ENCODE data around the gene DPM1. TPM values are rescaled to one million over a fixed set of nuclear protein-coding genes. Genes with fewer than 3 reads are reported as not detected.

Gene DPM1
- total RNA-seq, 3 donors from 2014 or later (not counting 1 experiment from before 2014, with no cell fraction given): 21.2 to 26.1 (median 25.6) TPM

- H3K27me3 ChIP-seq (ENCODE audit: control insufficient read depth, insufficient read depth, low read length): no peaks in the 10 kb centered on the region
- Mint-ChIP-seq H3K36me3 (no peaks in the 10 kb centered on the region), H3K27ac (no peak overlapping the region), H3K27me3 (ENCODE audit: low read depth in 2 of 2) (peaks cover 23% of the 10 kb centered on the region in 2 donors), H3K4me3 (no peak overlapping the region), H3K4me1 (no peaks in the 10 kb centered on the region), H3K9me3 (no peaks in the 10 kb centered on the region)
- no peak overlapping the region for H3K27ac ChIP-seq (ENCODE audit: low read length)
- TF ChIP-seq, protein P1, sequence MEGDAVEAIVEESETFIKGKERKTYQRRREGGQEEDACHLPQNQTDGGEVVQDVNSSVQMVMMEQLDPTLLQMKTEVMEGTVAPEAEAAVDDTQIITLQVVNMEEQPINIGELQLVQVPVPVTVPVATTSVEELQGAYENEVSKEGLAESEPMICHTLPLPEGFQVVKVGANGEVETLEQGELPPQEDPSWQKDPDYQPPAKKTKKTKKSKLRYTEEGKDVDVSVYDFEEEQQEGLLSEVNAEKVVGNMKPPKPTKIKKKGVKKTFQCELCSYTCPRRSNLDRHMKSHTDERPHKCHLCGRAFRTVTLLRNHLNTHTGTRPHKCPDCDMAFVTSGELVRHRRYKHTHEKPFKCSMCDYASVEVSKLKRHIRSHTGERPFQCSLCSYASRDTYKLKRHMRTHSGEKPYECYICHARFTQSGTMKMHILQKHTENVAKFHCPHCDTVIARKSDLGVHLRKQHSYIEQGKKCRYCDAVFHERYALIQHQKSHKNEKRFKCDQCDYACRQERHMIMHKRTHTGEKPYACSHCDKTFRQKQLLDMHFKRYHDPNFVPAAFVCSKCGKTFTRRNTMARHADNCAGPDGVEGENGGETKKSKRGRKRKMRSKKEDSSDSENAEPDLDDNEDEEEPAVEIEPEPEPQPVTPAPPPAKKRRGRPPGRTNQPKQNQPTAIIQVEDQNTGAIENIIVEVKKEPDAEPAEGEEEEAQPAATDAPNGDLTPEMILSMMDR (IDR thresholded peaks at IDR 0.05): no peak
- 91% methylated on average over 44 of the region's 44 CpGs for WGBS (ENCODE audit: insufficient coverage)
- ATAC-seq (no peak), DNase-seq (no peak)
- no peaks in the 10 kb centered on the region for H3K9me3 ChIP-seq (ENCODE audit: control insufficient read depth, insufficient read depth, low read length)
- H3K4me3 ChIP-seq (ENCODE audit: low read length): no peak overlapping the region
- H3K36me3 ChIP-seq (ENCODE audit: control insufficient read depth, insufficient read depth, low read length): no peaks in the 10 kb centered on the region
- no peaks in the 10 kb centered on the region for H3K4me1 ChIP-seq (ENCODE audit: control insufficient read depth, insufficient read depth, low read length)
- intact Hi-C loops (cut with micrococcal nuclease): no loop called here
These were observed 46.0 kb upstream of the DPM1 start for GRCh38 chr20:51004305-51004727.

DNA sequence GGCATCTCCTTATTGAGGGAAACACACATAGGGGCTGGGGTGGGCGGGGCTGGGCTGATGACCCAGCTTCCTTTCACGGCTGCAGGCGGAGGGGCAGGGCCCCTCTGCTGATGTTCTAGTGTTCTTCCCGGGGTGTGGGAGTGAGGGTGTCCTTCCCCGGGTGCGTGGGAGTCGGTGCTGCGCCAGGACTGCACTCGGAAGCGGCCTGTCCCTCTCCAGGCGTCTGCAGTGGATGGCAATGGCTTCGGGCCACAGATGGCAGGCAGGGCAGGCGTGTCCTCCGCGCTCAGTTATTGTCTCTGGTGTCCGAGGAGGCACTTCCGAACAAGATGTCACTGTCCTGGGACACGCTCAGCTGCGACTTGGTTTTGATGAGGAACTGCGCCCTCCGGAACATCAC, 45.4 kb upstream of the DPM1 start:
- no peaks in the 10 kb centered on the region for H3K36me3 ChIP-seq (ENCODE audit: control insufficient read depth, insufficient read depth, low read length)
- no peaks in the 10 kb centered on the region for H3K4me1 ChIP-seq (ENCODE audit: control insufficient read depth, insufficient read depth, low read length)
- DNase-seq (no peak), ATAC-seq (no peak)
- no peak overlapping the region for H3K4me3 Mint-ChIP-seq
- intact Hi-C loops (cut with micrococcal nuclease): no loop called here
- H3K4me1 Mint-ChIP-seq: no peaks in the 10 kb centered on the region
- H3K27me3 ChIP-seq (ENCODE audit: control insufficient read depth, insufficient read depth, low read length): no peaks in the 10 kb centered on the region
- H3K36me3 Mint-ChIP-seq: no peaks in the 10 kb centered on the region
- TF ChIP-seq, protein P1 (IDR thresholded peaks at IDR 0.05): no peak
- 84% methylated on average over 21 of the region's 21 CpGs for WGBS (ENCODE audit: insufficient coverage)
- peaks cover 23 to 29% of the 10 kb centered on the region in 2 donors for H3K27me3 Mint-ChIP-seq (ENCODE audit: low read depth in 2 of 2)
- no peak overlapping the region for H3K4me3 ChIP-seq (ENCODE audit: low read length)
- H3K9me3 ChIP-seq (ENCODE audit: control insufficient read depth, insufficient read depth, low read length): no peaks in the 10 kb centered on the region
- no peak overlapping the region for H3K27ac Mint-ChIP-seq
- no peaks in the 10 kb centered on the region for H3K9me3 Mint-ChIP-seq
- H3K27ac ChIP-seq (ENCODE audit: low read length): no peak overlapping the region

- no peak overlapping the region for H3K27ac Mint-ChIP-seq
These were observed 44.3 kb upstream of the DPM1 start for GRCh38 chr20:51002633-51003032.

More at GRCh38 chr20:51002633-51003032, 44.3 kb upstream of the DPM1 start:
- Mint-ChIP-seq H3K9me3 (no peaks in the 10 kb centered on the region), H3K36me3 (no peaks in the 10 kb centered on the region), H3K4me1 (no peaks in the 10 kb centered on the region), H3K4me3 (no peak overlapping the region), H3K27me3 (ENCODE audit: low read depth in 2 of 2) (peaks cover 23 to 32% of the 10 kb centered on the region in 2 donors)
- WGBS (ENCODE audit: insufficient coverage): 77% methylated on average over 7 of the region's 7 CpGs
- Histone ChIP-seq H3K36me3 (ENCODE audit: control insufficient read depth, insufficient read depth, low read length) (no peaks in the 10 kb centered on the region), H3K27me3 (ENCODE audit: control insufficient read depth, insufficient read depth, low read length) (no peaks in the 10 kb centered on the region), H3K9me3 (ENCODE audit: control insufficient read depth, insufficient read depth, low read length) (no peaks in the 10 kb centered on the region), H3K27ac (ENCODE audit: low read length) (no peak overlapping the region), H3K4me3 (ENCODE audit: low read length) (no peak overlapping the region), H3K4me1 (ENCODE audit: control insufficient read depth, insufficient read depth, low read length) (no peaks in the 10 kb centered on the region)
- TF ChIP-seq, protein P1 (IDR thresholded peaks at IDR 0.05): no peak
- ATAC-seq (no peak), DNase-seq (no peak)
- intact Hi-C loops (cut with micrococcal nuclease): no loop called here
